ENCODE measurements around the gene TSHZ2.

DNA sequence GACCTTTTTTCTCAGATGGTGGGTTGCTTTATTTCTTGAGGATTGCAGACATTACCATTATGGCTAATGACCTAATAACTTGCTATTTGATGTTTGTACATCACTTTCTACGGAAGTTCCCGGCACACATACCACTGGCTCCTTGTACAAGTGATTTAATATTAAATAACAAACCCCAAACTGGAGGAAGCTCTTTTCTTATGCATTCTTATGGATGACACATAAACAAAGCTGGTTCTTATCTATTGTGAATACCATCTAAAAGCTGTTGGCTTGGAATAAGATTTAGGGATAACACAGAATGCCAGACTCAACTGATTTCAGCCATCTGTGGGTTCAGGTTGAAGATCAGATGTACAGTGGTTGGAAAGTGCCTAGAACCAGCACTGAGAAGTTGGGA, 272.6 kb downstream of the TSHZ2 start:
- TF ChIP-seq, protein P1, sequence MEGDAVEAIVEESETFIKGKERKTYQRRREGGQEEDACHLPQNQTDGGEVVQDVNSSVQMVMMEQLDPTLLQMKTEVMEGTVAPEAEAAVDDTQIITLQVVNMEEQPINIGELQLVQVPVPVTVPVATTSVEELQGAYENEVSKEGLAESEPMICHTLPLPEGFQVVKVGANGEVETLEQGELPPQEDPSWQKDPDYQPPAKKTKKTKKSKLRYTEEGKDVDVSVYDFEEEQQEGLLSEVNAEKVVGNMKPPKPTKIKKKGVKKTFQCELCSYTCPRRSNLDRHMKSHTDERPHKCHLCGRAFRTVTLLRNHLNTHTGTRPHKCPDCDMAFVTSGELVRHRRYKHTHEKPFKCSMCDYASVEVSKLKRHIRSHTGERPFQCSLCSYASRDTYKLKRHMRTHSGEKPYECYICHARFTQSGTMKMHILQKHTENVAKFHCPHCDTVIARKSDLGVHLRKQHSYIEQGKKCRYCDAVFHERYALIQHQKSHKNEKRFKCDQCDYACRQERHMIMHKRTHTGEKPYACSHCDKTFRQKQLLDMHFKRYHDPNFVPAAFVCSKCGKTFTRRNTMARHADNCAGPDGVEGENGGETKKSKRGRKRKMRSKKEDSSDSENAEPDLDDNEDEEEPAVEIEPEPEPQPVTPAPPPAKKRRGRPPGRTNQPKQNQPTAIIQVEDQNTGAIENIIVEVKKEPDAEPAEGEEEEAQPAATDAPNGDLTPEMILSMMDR (IDR thresholded peaks at IDR 0.05), result no peak
- no peak for TF ChIP-seq POLR2A (IDR thresholded peaks at IDR 0.05)

All from testis (tissue), 2 donors.